ENCODE data around the gene CAPN12. TPM values are rescaled to one million over a fixed set of nuclear protein-coding genes. Genes with fewer than 3 reads are reported as not detected.

Gene CAPN12
- total RNA-seq, 1 experiment from 2014 or later, result 3.0 TPM

GRCh38 chr19:38736413-38737280 is 7.6 kb downstream of the CAPN12 start:
- peaks cover 2% of the 10 kb centered on the region for H3K36me3 ChIP-seq (replicated peaks; ENCODE audit: control insufficient read depth, insufficient read depth, low read length)
- peak overlapping the region; percentile 44 for H3K4me3 ChIP-seq (ENCODE audit: insufficient read depth, low read depth, low read length)
- peaks cover 9% of the 10 kb centered on the region for H3K27me3 ChIP-seq (ENCODE audit: control insufficient read depth, insufficient read depth, low read length)
- peak; percentile 100 for DNase-seq

- peaks cover 7% of the 10 kb centered on the region for H3K36me3 ChIP-seq (replicated peaks; ENCODE audit: control insufficient read depth, insufficient read depth, low read length)
- H3K4me3 ChIP-seq (ENCODE audit: insufficient read depth, low read depth, low read length), result peak overlapping the region; percentile 44
- peaks cover 9% of the 10 kb centered on the region for H3K27me3 ChIP-seq (ENCODE audit: control insufficient read depth, insufficient read depth, low read length)
- DNase-seq, result peak; percentile 90
Observed at GRCh38 chr19:38736036-38736412, 8.2 kb downstream of the CAPN12 start.

- peak overlapping the region; percentile 49 for H3K4me3 ChIP-seq (ENCODE audit: insufficient read depth, low read depth, low read length)
- DNase-seq, result peak; percentile 92
- peaks cover 9% of the 10 kb centered on the region for H3K27me3 ChIP-seq (ENCODE audit: control insufficient read depth, insufficient read depth, low read length)
- peaks cover 12% of the 10 kb centered on the region for H3K36me3 ChIP-seq (replicated peaks; ENCODE audit: control insufficient read depth, insufficient read depth, low read length)
Observed at GRCh38 chr19:38735257-38735686, 9.0 kb downstream of the CAPN12 start.

GRCh38 chr19:38734426-38735256 is 9.6 kb downstream of the CAPN12 start:
- H3K4me3 ChIP-seq (ENCODE audit: insufficient read depth, low read depth, low read length), result peak overlapping the region; percentile 49
- peaks cover 12% of the 10 kb centered on the region for H3K36me3 ChIP-seq (replicated peaks; ENCODE audit: control insufficient read depth, insufficient read depth, low read length)
- peaks cover 9% of the 10 kb centered on the region for H3K27me3 ChIP-seq (ENCODE audit: control insufficient read depth, insufficient read depth, low read length)
- DNase-seq, result peak; percentile 75

- peaks cover 9% of the 10 kb centered on the region for H3K27me3 ChIP-seq (ENCODE audit: control insufficient read depth, insufficient read depth, low read length)
- H3K36me3 ChIP-seq (replicated peaks; ENCODE audit: control insufficient read depth, insufficient read depth, low read length), result peaks cover 12% of the 10 kb centered on the region
- no peak overlapping the region for H3K4me3 ChIP-seq (ENCODE audit: insufficient read depth, low read depth, low read length)
- DNase-seq, result no peak
Observed at GRCh38 chr19:38734176-38734425, 10.2 kb downstream of the CAPN12 start.

GRCh38 chr19:38733493-38734175 is 10.6 kb downstream of the CAPN12 start:
- H3K4me3 ChIP-seq (ENCODE audit: insufficient read depth, low read depth, low read length), result no peak overlapping the region
- no peak for DNase-seq

GRCh38 chr19:38733241-38733492 is 11.1 kb downstream of the CAPN12 start:
- no peak for DNase-seq
- no peak overlapping the region for H3K4me3 ChIP-seq (ENCODE audit: insufficient read depth, low read depth, low read length)
- peaks cover 9% of the 10 kb centered on the region for H3K27me3 ChIP-seq (ENCODE audit: control insufficient read depth, insufficient read depth, low read length)
- peaks cover 12% of the 10 kb centered on the region for H3K36me3 ChIP-seq (replicated peaks; ENCODE audit: control insufficient read depth, insufficient read depth, low read length)

More at GRCh38 chr19:38733493-38734175, 10.6 kb downstream of the CAPN12 start:
- peaks cover 9% of the 10 kb centered on the region for H3K27me3 ChIP-seq (ENCODE audit: control insufficient read depth, insufficient read depth, low read length)
- peaks cover 12% of the 10 kb centered on the region for H3K36me3 ChIP-seq (replicated peaks; ENCODE audit: control insufficient read depth, insufficient read depth, low read length)

- H3K36me3 ChIP-seq (replicated peaks; ENCODE audit: control insufficient read depth, insufficient read depth, low read length), result peaks cover 15% of the 10 kb centered on the region
- H3K4me3 ChIP-seq (ENCODE audit: insufficient read depth, low read depth, low read length), result no peak overlapping the region
- DNase-seq, result no peak
- 0 out of 2 replicates have a peak, but pooled peaks cover 2% of the 10 kb centered on the region for H3K27me3 ChIP-seq (ENCODE audit: control insufficient read depth, insufficient read depth, low read length)
Observed at GRCh38 chr19:38731654-38732301, 12.5 kb downstream of the CAPN12 start.

GRCh38 chr19:38730731-38731589 is 13.3 kb downstream of the CAPN12 start:
- H3K36me3 ChIP-seq (replicated peaks; ENCODE audit: control insufficient read depth, insufficient read depth, low read length), result peaks cover 22% of the 10 kb centered on the region
- DNase-seq, result no peak
- H3K27me3 ChIP-seq (ENCODE audit: control insufficient read depth, insufficient read depth, low read length), result no peaks in the 10 kb centered on the region
- H3K4me3 ChIP-seq (ENCODE audit: insufficient read depth, low read depth, low read length), result no peak overlapping the region

GRCh38 chr19:38730470-38730730 is 13.9 kb downstream of the CAPN12 start:
- Histone ChIP-seq H3K27me3 (ENCODE audit: control insufficient read depth, insufficient read depth, low read length) (no peaks in the 10 kb centered on the region), H3K4me3 (ENCODE audit: insufficient read depth, low read depth, low read length) (no peak overlapping the region), H3K36me3 (replicated peaks; ENCODE audit: control insufficient read depth, insufficient read depth, low read length) (peaks cover 27% of the 10 kb centered on the region)
- DNase-seq, result no peak

- Histone ChIP-seq H3K36me3 (replicated peaks; ENCODE audit: control insufficient read depth, insufficient read depth, low read length) (peaks cover 33% of the 10 kb centered on the region), H3K27me3 (ENCODE audit: control insufficient read depth, insufficient read depth, low read length) (no peaks in the 10 kb centered on the region), H3K4me3 (ENCODE audit: insufficient read depth, low read depth, low read length) (no peak overlapping the region)
- DNase-seq, result peak; percentile 96
Observed at GRCh38 chr19:38729653-38730469, 14.4 kb downstream of the CAPN12 start.

GRCh38 chr19:38728752-38729541 is 15.3 kb downstream of the CAPN12 start:
- Histone ChIP-seq H3K36me3 (replicated peaks; ENCODE audit: control insufficient read depth, insufficient read depth, low read length) (peaks cover 38% of the 10 kb centered on the region), H3K27me3 (ENCODE audit: control insufficient read depth, insufficient read depth, low read length) (no peaks in the 10 kb centered on the region), H3K4me3 (ENCODE audit: insufficient read depth, low read depth, low read length) (no peak overlapping the region)
- no peak for DNase-seq

All from H7 (cell line).